ENCODE data around the gene EIF3L. TPM values are rescaled to one million over a fixed set of nuclear protein-coding genes. Genes with fewer than 3 reads are reported as not detected.

EIF3L gene
- total RNA-seq, 2 experiments from 2014 or later: 656 to 671 TPM

DNA sequence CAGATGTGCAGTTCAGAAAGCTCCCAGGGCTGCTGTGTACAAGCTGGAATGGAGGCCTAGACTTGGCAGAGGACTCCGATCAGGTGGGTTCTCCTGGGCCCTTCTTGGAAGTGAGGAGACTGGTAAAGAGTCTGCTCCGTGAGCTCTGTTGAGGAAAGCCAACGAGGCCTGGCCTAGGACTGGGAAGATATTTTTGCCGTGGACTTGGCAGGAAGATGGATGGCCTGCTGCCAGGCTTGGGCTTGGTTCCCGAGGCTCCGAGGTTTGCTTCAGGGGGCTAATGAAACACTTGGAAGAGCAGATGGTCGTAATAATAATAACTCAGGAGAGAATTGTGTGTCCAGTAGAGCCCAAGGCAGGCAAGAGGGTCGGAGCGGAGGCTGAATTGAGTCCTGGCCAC, 22.2 kb upstream of the EIF3L start:
- no peak for DNase-seq
- H3K27me3 Mint-ChIP-seq: peaks cover 26% of the 10 kb centered on the region
- H3K27ac Mint-ChIP-seq: no peak overlapping the region
- H3K9me3 Mint-ChIP-seq: no peaks in the 10 kb centered on the region
- no peak overlapping the region for H3K4me3 Mint-ChIP-seq
- no peaks in the 10 kb centered on the region for H3K4me1 Mint-ChIP-seq
- peaks cover 4% of the 10 kb centered on the region for H3K36me3 Mint-ChIP-seq

DNA sequence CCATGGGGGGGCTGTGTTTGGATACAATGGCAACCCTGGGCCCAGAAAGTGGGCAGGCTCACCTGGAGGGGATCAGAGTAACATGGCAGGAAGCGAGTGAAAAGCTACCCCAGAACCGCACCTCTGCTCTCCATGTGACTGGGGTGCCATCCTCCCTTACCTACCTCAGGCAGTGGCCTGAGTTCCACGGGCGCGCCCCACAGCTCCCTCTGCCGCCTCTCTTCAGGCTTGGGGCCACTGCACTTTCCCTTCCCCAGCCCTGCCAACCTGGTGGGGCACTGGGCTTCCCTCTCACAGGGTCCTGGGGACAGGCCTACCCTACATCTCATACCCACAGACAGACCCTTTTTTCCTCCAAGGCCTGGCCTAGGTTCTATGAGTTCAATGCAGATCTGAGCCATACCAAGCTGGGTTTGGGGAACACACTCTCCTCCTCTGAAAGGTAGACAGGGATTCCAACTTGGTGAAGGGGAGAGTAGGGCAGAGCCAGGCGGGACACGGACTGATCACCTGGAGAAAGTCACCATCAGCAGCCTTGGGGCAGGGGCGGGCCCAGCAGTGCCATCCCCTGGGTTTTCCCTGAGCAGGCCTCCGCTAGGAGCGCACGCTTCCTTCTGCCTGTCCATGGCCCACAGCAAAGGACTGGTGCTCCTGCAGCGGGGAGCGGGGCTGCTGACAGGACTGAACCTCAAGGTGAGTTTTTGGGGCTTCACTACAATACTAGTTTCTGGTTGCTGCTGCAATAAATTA, 19.0 kb upstream of the EIF3L start:
- Mint-ChIP-seq H3K27ac (no peak overlapping the region), H3K9me3 (no peaks in the 10 kb centered on the region), H3K4me3 (no peak overlapping the region), H3K27me3 (peaks cover 4% of the 10 kb centered on the region), H3K4me1 (no peaks in the 10 kb centered on the region), H3K36me3 (peaks cover 4% of the 10 kb centered on the region)
- no peak for DNase-seq

DNA sequence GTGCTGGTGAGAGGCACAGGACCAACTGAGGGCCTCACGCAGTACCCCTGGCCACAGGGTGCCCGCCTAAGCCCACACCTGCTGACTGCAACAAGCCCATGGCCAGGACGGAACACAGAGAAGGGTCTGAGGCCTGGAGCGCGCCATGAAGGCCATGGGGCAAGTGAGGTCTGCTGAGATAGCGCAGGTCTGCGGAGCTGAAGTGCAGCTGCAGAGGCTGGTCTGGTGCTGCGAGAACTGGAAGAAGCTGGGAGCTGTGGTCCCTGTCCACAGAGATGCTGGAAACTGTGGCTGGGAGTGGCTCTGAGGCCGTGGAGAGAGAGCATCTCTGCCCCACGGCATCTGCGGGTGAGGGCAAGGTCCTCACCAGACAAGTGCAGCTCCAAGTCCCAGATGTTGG, 17.7 kb upstream of the EIF3L start:
- no peak overlapping the region for H3K4me3 Mint-ChIP-seq
- H3K4me1 Mint-ChIP-seq: no peaks in the 10 kb centered on the region
- no peaks in the 10 kb centered on the region for H3K9me3 Mint-ChIP-seq
- no peak for DNase-seq
- H3K36me3 Mint-ChIP-seq: peaks cover 4% of the 10 kb centered on the region
- no peaks in the 10 kb centered on the region for H3K27me3 Mint-ChIP-seq
- no peak overlapping the region for H3K27ac Mint-ChIP-seq

DNA sequence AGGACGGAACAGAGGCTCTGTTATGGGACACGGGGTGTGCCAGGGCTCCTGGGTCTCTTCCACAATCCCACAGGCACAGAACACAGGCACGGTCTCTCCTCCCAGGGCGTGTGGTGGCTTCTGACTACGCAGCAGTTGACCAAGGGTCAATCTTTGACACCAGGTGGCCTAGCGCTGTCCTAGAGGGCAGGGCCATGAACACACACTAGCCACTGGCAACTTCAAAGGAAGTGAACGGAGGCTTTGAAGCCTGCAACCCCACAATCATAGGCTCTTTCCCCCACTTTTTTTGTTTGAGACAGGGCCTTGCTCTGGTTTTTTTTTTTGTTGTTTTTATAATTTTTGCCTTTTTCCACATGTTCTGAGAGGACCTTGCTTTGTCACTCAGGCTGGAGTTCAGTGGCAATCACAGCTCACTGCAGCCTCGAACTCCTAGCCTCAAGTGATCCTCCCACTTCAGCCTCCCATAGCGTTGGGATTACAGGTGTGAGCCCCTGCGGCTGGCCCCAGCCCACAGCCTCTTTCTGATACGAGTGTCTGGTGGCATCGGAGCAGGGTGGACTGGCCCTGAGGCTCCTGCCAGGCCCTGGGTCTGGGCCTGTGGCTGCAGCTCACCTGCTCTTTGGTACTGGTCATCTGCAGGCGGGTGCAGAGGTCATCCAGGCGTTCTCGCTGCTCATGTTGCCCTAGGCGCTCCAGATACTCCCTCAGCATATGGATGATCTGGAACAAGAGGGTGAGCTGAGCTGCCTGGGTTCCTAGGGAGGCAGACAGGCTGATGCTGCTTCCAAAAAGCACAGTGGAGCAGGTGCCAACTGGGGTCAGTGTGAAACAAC, 17.0 kb upstream of the EIF3L start:
- H3K4me3 Mint-ChIP-seq: no peak overlapping the region
- no peaks in the 10 kb centered on the region for H3K9me3 Mint-ChIP-seq

DNA sequence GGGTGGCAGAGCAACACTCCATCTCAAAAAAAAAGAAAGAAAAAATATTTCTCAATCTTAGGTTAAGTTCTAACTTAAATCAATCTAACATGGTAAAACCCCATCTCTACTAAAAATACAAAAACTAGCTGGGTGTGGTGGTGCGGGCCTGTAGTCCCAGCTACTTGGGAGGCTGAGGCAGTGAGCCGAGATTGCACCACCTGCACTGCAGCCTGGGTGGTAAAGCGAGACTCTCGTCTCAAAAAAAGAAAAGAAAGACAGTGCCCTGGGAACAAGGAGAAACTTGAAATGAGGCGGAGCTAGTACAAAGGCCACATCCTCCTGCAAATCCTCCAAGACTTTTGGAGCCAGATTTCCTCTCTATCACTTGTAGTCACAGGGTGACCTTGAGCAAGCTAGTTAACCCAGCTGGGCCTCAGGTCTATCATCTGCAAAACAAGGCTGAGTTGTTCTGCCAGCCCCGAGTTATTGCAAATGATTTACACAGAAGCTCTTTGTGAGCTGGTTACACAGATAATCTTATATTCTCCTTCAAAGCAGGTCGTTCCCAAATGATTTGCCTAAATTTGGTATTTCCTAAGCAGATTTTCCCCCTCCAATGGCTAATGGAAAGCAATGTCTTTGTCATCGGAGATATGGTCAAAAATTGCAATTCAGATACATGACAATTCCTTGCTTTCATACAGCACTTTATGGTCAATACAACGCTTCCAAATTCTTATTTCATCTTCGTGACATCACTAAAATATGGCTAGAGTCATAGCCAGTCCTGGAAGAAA, 7.0 kb upstream of the EIF3L start:
- peaks cover 19% of the 10 kb centered on the region for H3K36me3 Mint-ChIP-seq

More for the DNA sequence above, 17.0 kb upstream of the EIF3L start:
- Mint-ChIP-seq H3K36me3 (peaks cover 4% of the 10 kb centered on the region), H3K27ac (no peak overlapping the region), H3K4me1 (no peaks in the 10 kb centered on the region), H3K27me3 (no peaks in the 10 kb centered on the region)
- DNase-seq: no peak

DNA sequence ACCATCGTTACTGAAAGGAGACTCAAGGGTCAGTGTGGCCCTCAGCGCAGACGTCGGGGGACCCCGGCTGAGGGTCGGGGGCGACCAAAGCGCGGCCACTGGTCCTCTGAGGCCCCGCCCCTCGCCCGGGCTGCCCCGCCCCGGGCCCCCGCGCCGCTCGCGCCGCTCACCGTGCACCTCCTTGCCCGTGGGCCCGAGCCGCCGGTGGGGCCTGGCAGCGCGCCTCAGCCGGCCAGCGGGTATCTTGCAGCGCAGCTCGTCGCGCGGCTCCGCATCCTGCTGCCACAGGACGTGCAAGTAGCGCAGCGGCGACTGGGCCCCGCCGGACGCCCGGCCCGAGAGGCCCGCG, 5.5 kb upstream of the EIF3L start:
- Mint-ChIP-seq H3K4me3 (peak overlapping the region; percentile 82), H3K9me3 (no peaks in the 10 kb centered on the region), H3K27ac (peak overlapping the region; percentile 87), H3K27me3 (no peaks in the 10 kb centered on the region), H3K4me1 (peaks cover 21% of the 10 kb centered on the region), H3K36me3 (peaks cover 31% of the 10 kb centered on the region)
- DNase-seq: peak; percentile 65

More for the DNA sequence above, 7.0 kb upstream of the EIF3L start:
- no peak for DNase-seq
- no peak overlapping the region for H3K27ac Mint-ChIP-seq
- H3K9me3 Mint-ChIP-seq: no peaks in the 10 kb centered on the region
- H3K4me1 Mint-ChIP-seq: peaks cover 14% of the 10 kb centered on the region
- peak overlapping the region; percentile 82 for H3K4me3 Mint-ChIP-seq
- no peaks in the 10 kb centered on the region for H3K27me3 Mint-ChIP-seq

DNA sequence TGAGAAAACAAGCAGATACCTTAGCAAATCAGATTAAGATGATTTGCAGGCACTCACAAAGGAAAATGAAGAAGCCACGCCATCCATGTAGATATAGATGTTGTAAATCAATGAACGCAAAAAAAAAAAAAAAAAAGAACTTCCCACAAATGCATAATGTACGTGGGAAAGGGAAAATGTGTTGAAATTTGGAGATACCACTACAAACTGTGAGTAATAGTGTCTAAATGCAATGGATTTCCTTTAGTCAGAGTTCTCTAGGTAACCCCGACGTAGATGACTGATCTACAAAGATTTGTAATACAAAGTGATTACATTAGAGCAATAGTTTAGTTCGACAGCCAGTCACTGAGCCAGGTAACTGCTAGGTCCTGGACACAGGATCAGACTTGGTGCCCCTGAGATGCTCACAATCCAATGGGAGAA, 4.3 kb upstream of the EIF3L start:
- H3K27me3 Mint-ChIP-seq: no peaks in the 10 kb centered on the region
- peaks cover 36% of the 10 kb centered on the region for H3K36me3 Mint-ChIP-seq
- H3K4me1 Mint-ChIP-seq: peaks cover 22% of the 10 kb centered on the region
- peak overlapping the region; percentile 78 for H3K4me3 Mint-ChIP-seq
- H3K9me3 Mint-ChIP-seq: no peaks in the 10 kb centered on the region
- peak overlapping the region; percentile 77 for H3K27ac Mint-ChIP-seq
- no peak for DNase-seq

DNA sequence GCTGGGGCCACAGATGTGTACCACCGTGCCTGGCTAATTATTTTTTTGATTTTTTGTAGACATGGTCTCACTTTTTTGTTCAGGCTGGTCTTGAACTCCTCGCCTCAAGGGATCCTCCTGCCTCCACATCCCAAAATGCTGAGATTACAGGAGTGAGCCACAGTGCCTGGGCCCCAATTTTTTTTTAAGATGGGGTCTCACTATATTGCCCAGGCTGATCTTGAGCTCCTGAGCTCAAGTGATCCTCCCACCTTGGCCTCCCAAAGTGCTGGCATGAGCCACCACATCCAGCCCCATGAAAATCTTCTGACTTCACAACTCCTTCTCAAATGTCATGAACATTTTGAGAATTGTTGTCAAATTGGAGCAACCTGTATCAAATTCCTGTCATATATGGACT, 2.8 kb upstream of the EIF3L start:
- H3K4me1 Mint-ChIP-seq: peaks cover 32% of the 10 kb centered on the region
- H3K4me3 Mint-ChIP-seq: no peak overlapping the region
- H3K27ac Mint-ChIP-seq: no peak overlapping the region
- no peak for DNase-seq
- no peaks in the 10 kb centered on the region for H3K27me3 Mint-ChIP-seq
- peaks cover 50% of the 10 kb centered on the region for H3K36me3 Mint-ChIP-seq
- H3K9me3 Mint-ChIP-seq: no peaks in the 10 kb centered on the region

DNA sequence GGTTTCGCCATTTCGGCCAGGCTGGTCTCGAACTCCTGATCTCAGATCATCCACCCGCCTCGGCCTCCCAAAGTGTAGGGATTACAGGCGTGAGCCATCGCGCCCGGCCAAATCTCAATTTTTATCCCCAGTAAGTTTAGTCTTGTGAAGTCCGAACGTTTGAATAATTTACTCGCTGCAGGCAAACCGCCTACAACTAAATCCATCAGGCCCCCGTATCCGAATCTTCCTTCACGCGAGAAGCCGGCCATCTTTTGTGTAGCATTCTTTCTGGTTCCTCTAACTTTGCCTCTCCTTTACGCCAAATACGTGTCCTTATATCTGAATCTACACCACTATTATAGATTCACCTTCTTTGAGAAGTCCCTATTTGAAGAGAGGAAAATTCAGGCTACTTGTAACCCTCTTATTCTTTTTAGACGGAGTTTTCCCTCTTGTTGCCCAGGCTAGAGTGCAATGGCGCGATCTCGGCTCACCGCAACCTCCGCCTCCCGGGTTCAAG, 581 bp upstream of the EIF3L start:
- peak; percentile 25 for DNase-seq
- peaks cover 33% of the 10 kb centered on the region for H3K4me1 Mint-ChIP-seq

DNA sequence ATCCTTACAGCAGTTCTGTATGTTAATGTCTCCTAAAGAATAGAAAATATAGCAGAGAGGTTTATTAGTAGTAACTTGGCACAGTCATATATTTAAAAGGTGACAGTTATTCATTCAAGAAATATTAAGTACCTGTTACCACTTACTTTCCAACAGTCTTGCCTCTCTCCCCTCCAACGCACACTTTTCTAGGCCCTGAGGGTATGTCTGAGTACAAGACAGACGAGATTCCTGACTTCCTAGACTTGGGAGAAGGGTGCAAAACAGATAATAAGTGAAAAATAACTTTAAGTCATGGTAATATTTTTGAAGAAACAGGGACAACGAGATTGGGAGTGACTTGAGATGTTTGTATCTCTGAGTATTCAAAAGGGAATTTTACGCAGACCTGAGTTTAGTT, 1.6 kb downstream of the EIF3L start:
- Mint-ChIP-seq H3K36me3 (peaks cover 67% of the 10 kb centered on the region), H3K4me1 (peaks cover 42% of the 10 kb centered on the region), H3K9me3 (no peaks in the 10 kb centered on the region), H3K27ac (peak overlapping the region; percentile 76), H3K4me3 (peak overlapping the region; percentile 89), H3K27me3 (no peaks in the 10 kb centered on the region)
- no peak for DNase-seq

More for the DNA sequence above, 581 bp upstream of the EIF3L start:
- peaks cover 59% of the 10 kb centered on the region for H3K36me3 Mint-ChIP-seq
- H3K27me3 Mint-ChIP-seq: no peaks in the 10 kb centered on the region
- H3K9me3 Mint-ChIP-seq: no peaks in the 10 kb centered on the region
- H3K4me3 Mint-ChIP-seq: peak overlapping the region; percentile 89
- peak overlapping the region; percentile 98 for H3K27ac Mint-ChIP-seq

DNA sequence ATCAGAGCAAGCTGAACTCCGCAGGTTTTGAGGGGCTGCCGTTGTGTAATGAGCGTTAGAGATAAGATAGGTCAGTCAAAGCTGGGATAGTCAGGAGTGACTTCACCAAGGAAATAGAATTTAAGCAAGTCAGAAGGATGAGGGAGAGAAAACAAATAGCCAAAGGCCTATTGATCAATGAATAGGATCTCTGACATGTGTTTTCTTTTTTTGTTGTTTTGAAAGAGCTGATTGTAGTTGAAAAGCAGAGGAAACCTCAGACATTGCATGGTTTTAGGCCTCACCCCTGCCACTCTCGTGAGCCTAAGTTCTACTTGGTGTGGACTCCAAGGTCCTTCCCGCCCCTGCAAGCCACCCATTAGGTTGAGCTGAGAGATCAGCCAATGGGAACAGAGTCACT, 3.2 kb downstream of the EIF3L start:
- no peak for DNase-seq
- H3K4me3 Mint-ChIP-seq: peak overlapping the region; percentile 14
- no peaks in the 10 kb centered on the region for H3K9me3 Mint-ChIP-seq
- H3K4me1 Mint-ChIP-seq: peaks cover 39% of the 10 kb centered on the region
- no peak overlapping the region for H3K27ac Mint-ChIP-seq
- H3K27me3 Mint-ChIP-seq: no peaks in the 10 kb centered on the region
- H3K36me3 Mint-ChIP-seq: peaks cover 64% of the 10 kb centered on the region

DNA sequence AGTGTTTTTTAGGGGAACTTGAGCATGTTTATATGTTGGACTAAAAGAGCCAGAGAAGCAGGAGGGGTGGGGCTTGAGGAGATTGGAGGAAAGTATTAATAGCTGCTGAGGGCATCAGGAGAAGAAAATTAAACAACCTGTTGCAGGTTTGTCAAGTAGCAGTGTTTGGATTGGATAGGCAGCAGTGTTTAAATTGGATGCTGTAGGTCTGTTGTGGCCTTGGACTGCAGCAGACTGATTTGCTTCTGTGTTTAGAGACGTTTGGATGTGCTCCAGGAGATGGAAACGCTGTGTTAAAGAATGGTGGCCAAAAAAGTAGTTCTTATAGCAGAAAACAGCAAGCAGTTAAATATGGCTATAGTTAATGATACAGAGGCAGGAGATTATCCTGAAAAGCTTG, 5.7 kb downstream of the EIF3L start:
- peaks cover 33% of the 10 kb centered on the region for H3K4me1 Mint-ChIP-seq
- H3K36me3 Mint-ChIP-seq: peaks cover 54% of the 10 kb centered on the region
- DNase-seq: no peak
- H3K27me3 Mint-ChIP-seq: no peaks in the 10 kb centered on the region
- H3K9me3 Mint-ChIP-seq: no peaks in the 10 kb centered on the region
- H3K4me3 Mint-ChIP-seq: no peak overlapping the region
- H3K27ac Mint-ChIP-seq: peak overlapping the region; percentile 21

DNA sequence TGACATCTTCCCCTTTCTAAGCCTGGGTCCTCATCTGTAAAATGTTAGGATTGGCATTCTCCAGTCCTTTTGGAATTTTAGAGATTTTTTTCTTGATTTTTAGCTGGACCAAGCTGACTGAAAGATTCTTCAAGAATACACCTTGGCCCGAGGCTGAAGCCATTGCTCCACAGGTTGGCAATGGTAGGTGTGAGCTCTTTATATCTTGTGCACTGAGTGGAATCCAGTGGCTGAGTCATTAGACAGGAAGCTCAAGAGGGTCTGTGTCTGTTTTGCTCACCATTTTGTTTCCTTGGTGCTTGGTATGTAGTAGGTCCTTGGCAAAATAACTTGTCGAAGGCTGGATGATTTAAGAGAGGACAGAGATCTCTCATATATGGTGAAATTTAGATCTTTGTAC, 6.2 kb downstream of the EIF3L start:
- H3K9me3 Mint-ChIP-seq: no peaks in the 10 kb centered on the region

DNA sequence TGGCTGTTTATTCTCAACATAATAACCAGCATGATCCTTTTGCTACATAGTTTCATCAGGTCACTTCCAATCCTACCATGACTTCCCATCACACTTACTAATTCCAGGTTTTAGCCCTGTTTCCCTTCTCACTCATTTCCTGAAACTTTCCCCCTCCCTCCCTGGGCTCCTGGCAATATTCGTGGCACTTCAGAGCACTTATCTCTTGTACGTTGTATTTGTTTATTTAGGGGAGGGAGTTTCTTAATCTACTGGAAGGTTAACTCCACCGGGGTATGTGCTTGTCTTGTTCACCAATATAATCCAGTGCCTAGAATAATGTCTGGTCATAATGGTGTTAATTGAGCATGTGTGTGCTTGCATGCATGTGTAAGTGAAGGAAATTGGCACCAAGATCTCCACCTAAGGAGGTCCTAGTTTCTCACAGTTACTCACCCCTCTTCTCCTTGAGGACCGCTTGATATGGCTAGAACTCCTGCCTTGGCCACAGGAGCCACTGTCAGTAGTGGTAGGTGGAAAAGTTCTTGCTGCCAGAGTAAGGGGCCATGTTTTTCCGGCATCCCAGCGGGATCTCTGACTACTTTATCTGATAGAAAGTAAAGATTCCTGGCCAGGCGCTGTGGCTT, 11.7 kb downstream of the EIF3L start:
- Mint-ChIP-seq H3K36me3 (peaks cover 41% of the 10 kb centered on the region), H3K9me3 (no peaks in the 10 kb centered on the region), H3K4me3 (no peak overlapping the region), H3K4me1 (peaks cover 7% of the 10 kb centered on the region), H3K27ac (peak overlapping the region; percentile 16), H3K27me3 (no peaks in the 10 kb centered on the region)
- DNase-seq: no peak

More for the DNA sequence above, 6.2 kb downstream of the EIF3L start:
- H3K27ac Mint-ChIP-seq: no peak overlapping the region
- H3K36me3 Mint-ChIP-seq: peaks cover 53% of the 10 kb centered on the region
- no peaks in the 10 kb centered on the region for H3K27me3 Mint-ChIP-seq
- H3K4me3 Mint-ChIP-seq: no peak overlapping the region
- DNase-seq: no peak
- H3K4me1 Mint-ChIP-seq: peaks cover 31% of the 10 kb centered on the region

Measured in activated naive CD8-positive, alpha-beta T cell treated with anti-CD3 and anti-CD28 coated beads for 36 hours (primary cell).